Psoas muscle (tissue), 8 donors: ENCODE measurements around the gene SOD1. TPM values are rescaled to one million over a fixed set of nuclear protein-coding genes. Genes with fewer than 3 reads are reported as not detected.
A peak's percentile ranks its signal among the peaks of the same experiment; 100 is the strongest.

Source experiments
- ATAC-seq, 4 donors: fragments of 200-7000 bp; cut with Tn5 transposase; one replicate each; pipeline ENCODE4 v1.9.1; 2020; ENCODE audit warnings: moderate library complexity in 3 of 4, mild to moderate bottlenecking in 2 of 4
- DNase-seq, 2 donors: peaks; one replicate each; pipeline ENCODE4 v3.0.0-alpha.2; 2020
- H3K27ac ChIP-seq: fragments of 200-600 bp; one replicate; pipeline ENCODE4 v1.8.0; 2022
- H3K27me3 ChIP-seq, 3 donors: fragments of 200-600 bp in 1 of 3; one replicate each; pipeline versions ENCODE4 v1.6.1 to v1.8.0; 2013 to 2022; ENCODE audit warnings: low read length in 2 of 3, mild to moderate bottlenecking in 2 of 3, moderate library complexity in 1 of 3; ENCODE audit not compliant: insufficient read depth in 3 of 3
- H3K36me3 ChIP-seq, 2 donors: fragments of 200-600 bp in 1 of 2; one replicate each; pipeline versions ENCODE4 v1.6.1 to v1.8.0; 2013 to 2022; ENCODE audit warnings: low read depth in 1 of 2, mild to moderate bottlenecking in 1 of 2, moderate library complexity in 1 of 2; ENCODE audit not compliant: insufficient read depth in 1 of 2
- H3K4me1 ChIP-seq: fragments of 200-600 bp; one replicate; pipeline ENCODE4 v1.8.0; 2022
- H3K4me3 ChIP-seq: fragments of 200-600 bp; one replicate; pipeline ENCODE4 v1.8.0; 2022; ENCODE audit warnings: mild to moderate bottlenecking
- H3K9me3 ChIP-seq: fragments of 200-600 bp; one replicate; pipeline ENCODE4 v1.8.0; 2022
- CTCF ChIP-seq: fragments of 200-600 bp; IDR thresholded peaks from one replicate; pipeline ENCODE4 v1.8.0; 2022; ENCODE audit warnings: antibody characterized with exemption
- WGBS, 3 donors: extraction: QIAGEN DNeasy Blood & Tissue Kit; methylation state at CpG; one replicate each; pipeline versions ENCODE4 v1.1.6 to v1.1.7; 2013; 5-methylcytosine and 5-hydroxymethylcytosine counted together
- intact Hi-C, 2 donors: fragments of 100-400 bp; cut with DNase I; formaldehyde crosslinking; loops; one replicate each; pipeline versions ENCODE4 v1.11.0 to v1.14.2; 2022
- polyA plus RNA-seq, 3 donors: library from polyadenylated mRNA; stranded (reverse); fragments of 200-250 nt; gene quantifications; one replicate each; pipeline ENCODE4 v1.2.3, GENCODE V29; 2013
- total RNA-seq, 4 donors: library from RNA; stranded (reverse); fragmentation: NEBNext Ultra II Directional in 2 of 4; extraction: Animal tissue kit (Norgen Biotek cat#: 25700) in 2 of 4; gene quantifications; one replicate each; pipeline versions ENCODE4 v1.2.1 to v1.2.4, GENCODE V29; 2021 to 2023
- donor health status: healthy with polysubstance abuse.
- donor health status: DM: no; HTN: no; CAD: no; lungs with moderate emphysema.
- donor health status: Bipolar disorder and iron deficiency.
- donor health status: healthy.
- donor health status: DM: yes; HTN: yes; CAD: no.
- donor health status: DM: no; HTN: no; CAD: no.
- donor health status: DM: no; HTN: no; CAD: no.
- donor health status: DM: yes; HTN: yes; CAD: no.

Gene SOD1
- total and polyA plus RNA-seq, 7 donors = 226 to 890 (median 305) TPM

- TF ChIP-seq CTCF = no peak
- DNase-seq = no peak
- intact Hi-C loops = no loop called here
- Histone ChIP-seq H3K36me3 (peaks cover 7 to 43% of the 10 kb centered on the region in 2 donors), H3K4me3 (no peak overlapping the region), H3K4me1 (no peaks in the 10 kb centered on the region), H3K27me3 (no peaks in the 10 kb centered on the region), H3K9me3 (no peaks in the 10 kb centered on the region), H3K27ac (no peak overlapping the region)
- 95 to 97% (median 96%) methylated on average over 2 of the region's 2 CpGs for whole genome bisulfite sequencing, 3 donors
- ATAC-seq = no peak
These were observed 16.5 kb downstream of the SOD1 start for GRCh38 chr21:31675960-31676359.

- no peaks in the 10 kb centered on the region for H3K4me1 ChIP-seq
- peaks cover under 1 to 42% of the 10 kb centered on the region in 2 donors for H3K36me3 ChIP-seq
- DNase-seq (no peak), ATAC-seq (no peak)
- 96 to 97% (median 96%) methylated on average over 3 of the region's 3 CpGs for WGBS, 3 donors
- intact Hi-C loops = no loop called here
- no peak overlapping the region for H3K4me3 ChIP-seq
- no peaks in the 10 kb centered on the region for H3K9me3 ChIP-seq
- TF ChIP-seq CTCF = no peak
- H3K27ac ChIP-seq = no peak overlapping the region
- no peaks in the 10 kb centered on the region for H3K27me3 ChIP-seq
These were observed 17.6 kb downstream of the SOD1 start for GRCh38 chr21:31677047-31677446.

GRCh38 chr21:31678478-31678877 is 19.0 kb downstream of the SOD1 start:
- whole genome bisulfite sequencing, 3 donors = 95 to 97% (median 96%) methylated on average over 2 of the region's 2 CpGs
- Histone ChIP-seq H3K27ac (no peak overlapping the region), H3K36me3 (peaks cover 0 to 56% of the 10 kb centered on the region in 2 donors), H3K9me3 (no peaks in the 10 kb centered on the region), H3K4me1 (no peaks in the 10 kb centered on the region), H3K27me3 (no peaks in the 10 kb centered on the region), H3K4me3 (no peak overlapping the region)
- intact Hi-C loops = no loop called here
- no peak for TF ChIP-seq CTCF
- no peak for ATAC-seq
- DNase-seq = no peak

- Histone ChIP-seq H3K27me3 (no peaks in the 10 kb centered on the region), H3K27ac (no peak overlapping the region), H3K4me1 (no peaks in the 10 kb centered on the region), H3K36me3 (peaks cover 6 to 89% of the 10 kb centered on the region in 2 donors), H3K9me3 (no peaks in the 10 kb centered on the region), H3K4me3 (no peak overlapping the region)
- no peak for TF ChIP-seq CTCF
- no peak for ATAC-seq
- DNase-seq = no peak
- intact Hi-C loops = no loop called here
These were observed 23.1 kb downstream of the SOD1 start for GRCh38 chr21:31682620-31683019.

GRCh38 chr21:31683029-31683428 is 23.5 kb downstream of the SOD1 start:
- Histone ChIP-seq H3K36me3 (peaks cover 6 to 93% of the 10 kb centered on the region in 2 donors), H3K27me3 (no peaks in the 10 kb centered on the region), H3K4me3 (no peak overlapping the region), H3K9me3 (no peaks in the 10 kb centered on the region), H3K4me1 (no peaks in the 10 kb centered on the region), H3K27ac (no peak overlapping the region)
- peak; percentile 6 for TF ChIP-seq CTCF
- WGBS, 3 donors = 86 to 88% (median 88%) methylated on average over 5 of the region's 5 CpGs
- DNase-seq (no peak), ATAC-seq (no peak)
- intact Hi-C loops = no loop called here
